HepG2 (cell line): ENCODE data around the gene TOM1L1. TPM values are rescaled to one million over a fixed set of nuclear protein-coding genes. Genes with fewer than 3 reads are reported as not detected.

Experiments used
- ATAC-seq: fragments of 200-7000 bp; cut with Tn5 transposase; 3 replicates; pipeline ENCODE4 v1.9.1; 2020; ENCODE audit warnings: mild to moderate bottlenecking, moderate library complexity
- BruUV-seq: library from RNA; stranded (reverse); fragments of 400-500 nt; replicated peaks from 2 replicates; lab custom pipeline; 2021; lab: Mats Ljungman, UMichigan
- CTCF ChIA-PET: fragments of 300-600 bp; formaldehyde crosslinking; extraction: SDS; loops from one replicate; lab custom pipeline; 2021; ENCODE audit warnings: low total read pairs, inconsistent platforms, low intra/inter-chr PET ratio; lab: Yijun Ruan, JAX
- POLR2A ChIA-PET: fragments of 350-600 bp; sonication (Branson Sonifier 250); formaldehyde crosslinking; loops from one replicate; lab custom pipeline; 2020; ENCODE audit warnings: antibody characterized with exemption, inconsistent platforms; lab: Yijun Ruan, JAX
- DNase-seq: peaks from one replicate; pipeline ENCODE4 v3.0.0-alpha.2; 2015; ENCODE audit warnings: low spot score
- FAIRE-seq: peaks from 3 replicates; lab custom pipeline; 2011; peaks lifted over from hg19 to GRCh38; lab: Jason Lieb, UNC
- H2AFZ ChIP-seq: one replicate; pipeline ENCODE4 v1.6.1; 2011; ENCODE audit warnings: low read length, inconsistent platforms
- H3K27ac ChIP-seq: fragments of 300-600 bp; 3 replicates; pipeline ENCODE4 v1.8.0; 2011; ENCODE audit warnings: mixed run types, mild to moderate bottlenecking, mixed read lengths, low read length, inconsistent platforms; ENCODE audit not compliant: insufficient read depth; ENCODE audit errors: extremely low read length
- H3K27me3 ChIP-seq, 2 experiments: fragments of 200-600 bp in 1 of 2; 2 replicates in 1 of 2; 3 replicates in 1 of 2; pipeline versions ENCODE4 v1.6.0 to v1.8.0; 2011; ENCODE audit warnings: low read length in 2 of 2, mild to moderate bottlenecking in 2 of 2, moderate library complexity in 2 of 2, inconsistent platforms in 1 of 2; ENCODE audit not compliant: insufficient read depth in 2 of 2, control insufficient read depth in 1 of 2
- H3K36me3 ChIP-seq, 2 experiments: fragments of 200-600 bp in 1 of 2; replicated peaks in 1 of 2; 2 replicates in 1 of 2; 3 replicates in 1 of 2; pipeline versions ENCODE4 v1.5.1 to v1.8.0; 2011; ENCODE audit warnings: low read length in 2 of 2, inconsistent platforms in 1 of 2; ENCODE audit not compliant: insufficient read depth in 2 of 2, control insufficient read depth in 1 of 2
- H3K4me1 ChIP-seq: 2 replicates; pipeline ENCODE4 v1.5.1; 2012; ENCODE audit warnings: low read length, inconsistent platforms; ENCODE audit not compliant: insufficient read depth
- H3K4me2 ChIP-seq: 2 replicates; pipeline ENCODE4 v1.6.0; 2011; ENCODE audit warnings: low read depth, low read length, inconsistent platforms
- H3K4me3 ChIP-seq, 3 experiments: fragments of 200-600 bp in 1 of 3; sonication (generic), shearing (Covaris generic) in 1 of 3; replicated peaks in 1 of 3; 2 replicates each; pipeline ENCODE4 v1.5.1; 2011 to 2016; ENCODE audit warnings: low read length in 3 of 3, inconsistent platforms in 2 of 3, low read depth in 2 of 3, mild to moderate bottlenecking in 2 of 3, control low read depth in 1 of 3, mixed read lengths in 1 of 3; ENCODE audit not compliant: insufficient read depth in 1 of 3
- H3K79me2 ChIP-seq: one replicate; pipeline ENCODE4 v1.6.1; 2011; ENCODE audit warnings: low read length, inconsistent platforms; ENCODE audit not compliant: insufficient read depth
- H3K9ac ChIP-seq: 2 replicates; pipeline ENCODE4 v1.6.0; 2011; ENCODE audit warnings: mild to moderate bottlenecking, low read depth, low read length, inconsistent platforms; ENCODE audit not compliant: insufficient read depth
- H3K9me3 ChIP-seq: 2 replicates; pipeline ENCODE4 v1.5.1; 2012; ENCODE audit warnings: mild to moderate bottlenecking, low read length
- H4K20me1 ChIP-seq: 2 replicates; pipeline ENCODE4 v1.6.0; 2011; ENCODE audit warnings: inconsistent platforms, mild to moderate bottlenecking, low read length, moderate library complexity; ENCODE audit not compliant: insufficient read depth
- HCFC1 ChIP-seq: fragments of 150-350 bp; IDR thresholded peaks from 2 replicates; pipeline ENCODE4 v1.6.1; 2014; ENCODE audit warnings: low read depth, low read length
- HES4 ChIP-seq: sonication (generic); formaldehyde crosslinking; IDR thresholded peaks from 2 replicates; pipeline ENCODE4 v1.9.0; 2021; ENCODE audit warnings: mild to moderate bottlenecking, missing genetic modification reagents, borderline replicate concordance
- JARID2 ChIP-seq: sonication (generic); formaldehyde crosslinking; IDR thresholded peaks from 2 replicates; pipeline ENCODE4 v1.8.1; 2023; ENCODE audit warnings: missing genetic modification reagents, inconsistent platforms; ENCODE audit not compliant: insufficient replicate concordance
- RNF2 ChIP-seq: fragments of 450-650 bp; conservative IDR thresholded peaks from 2 replicates; pipeline ENCODE4 v1.6.1; 2016; ENCODE audit warnings: low read depth
- RNF219 ChIP-seq: sonication (generic); formaldehyde crosslinking; IDR thresholded peaks from 2 replicates; pipeline ENCODE4 v1.5.0; 2020; ENCODE audit warnings: mild to moderate bottlenecking, missing genetic modification reagents
- ZNF263 ChIP-seq: sonication (generic); formaldehyde crosslinking; IDR thresholded peaks from 2 replicates; pipeline ENCODE4 v1.4.0; 2020; ENCODE audit warnings: missing genetic modification reagents
- ZNF557 ChIP-seq: sonication (generic); formaldehyde crosslinking; IDR thresholded peaks from 2 replicates; pipeline ENCODE4 v1.4.0; 2020; ENCODE audit warnings: missing genetic modification reagents
- ZNF563 ChIP-seq: sonication (generic); formaldehyde crosslinking; IDR thresholded peaks from 2 replicates; pipeline ENCODE4 v1.8.0; 2022; ENCODE audit warnings: mild to moderate bottlenecking, moderate library complexity, missing genetic modification reagents
- ZNF607 ChIP-seq: sonication (generic); formaldehyde crosslinking; IDR thresholded peaks from 2 replicates; pipeline ENCODE4 v1.5.1; 2020; ENCODE audit warnings: missing genetic modification reagents, mild to moderate bottlenecking, borderline replicate concordance
- ZNF772 ChIP-seq: sonication (generic); formaldehyde crosslinking; IDR thresholded peaks from 2 replicates; pipeline ENCODE4 v1.5.0; 2020; ENCODE audit warnings: mild to moderate bottlenecking, missing genetic modification reagents
- ZSCAN22 ChIP-seq: sonication (generic); formaldehyde crosslinking; IDR thresholded peaks from 2 replicates; pipeline ENCODE4 v1.4.0; 2020; ENCODE audit warnings: mild to moderate bottlenecking, missing genetic modification reagents
- ZXDC ChIP-seq: sonication (generic); formaldehyde crosslinking; IDR thresholded peaks from 2 replicates; pipeline ENCODE4 v1.5.0; 2020; ENCODE audit warnings: mild to moderate bottlenecking, missing genetic modification reagents
- WGBS: methylation state at CpG from one replicate; pipeline ENCODE4 v1.1.6; 2017; ENCODE audit warnings: low lambda C conversion rate; 5-methylcytosine and 5-hydroxymethylcytosine counted together
- in situ Hi-C: cut with HindIII; loops from 2 replicates; pipeline ENCODE4 v1.10.0; 2017; ENCODE audit warnings: low pct_unique_long_range_greater_than_20kb; ENCODE audit not compliant: extremely low pct_ligation_motif_present
- intact Hi-C: fragments of 100-400 bp; cut with micrococcal nuclease; formaldehyde crosslinking; loops from one replicate; pipeline ENCODE4 v1.10.0; 2022; ENCODE audit not compliant: unreplicated experiment
- polyA plus RNA-seq, 8 experiments: library from polyadenylated mRNA; depleted of rRNA in 3 of 8; stranded (reverse) in 7 of 8; unstranded in 1 of 8; fragments of >200 nt; fragmentation: Illumina TruSeq in 4 of 8; extraction: Trizol in 4 of 8; gene quantifications; 2 replicates each; pipeline versions ENCODE4 v1.2.1 to v1.2.3, GENCODE V29; 2011 to 2016; ENCODE audit warnings: low read depth in 4 of 8, missing spikeins in 1 of 8, mixed read lengths in 1 of 8; ENCODE audit not compliant: insufficient read depth in 1 of 8
- total RNA-seq, 5 experiments: library from RNA; depleted of rRNA; stranded (reverse); fragments of >200 nt; fragmentation: Illumina TruSeq; extraction: Trizol; gene quantifications; 2 replicates each; pipeline ENCODE4 v1.2.3, GENCODE V29; 2016; ENCODE audit warnings: low read depth in 1 of 5

TOM1L1 gene
- total and polyA plus RNA-seq, 2 of the 13 experiments (the other 11 are each of a cell fraction or from before 2014, with no cell fraction given): 45.3 to 51.3 TPM

GRCh38 chr17:54941285-54941684 is 40.6 kb downstream of the TOM1L1 start:
- H3K36me3 ChIP-seq: peaks cover 7 to 28% of the 10 kb centered on the region in 2 experiments
- H3K4me3 ChIP-seq: no peak overlapping the region
- no TSS peak for BruUV-seq
- ATAC-seq: no peak
- WGBS: 97% methylated on average over 1 of the region's 1 CpG
- no peak overlapping the region for H2AFZ ChIP-seq
- no peak overlapping the region for H3K4me2 ChIP-seq
- POLR2A ChIA-PET: no interaction called here
- no peaks in the 10 kb centered on the region for H3K27me3 ChIP-seq
- TF ChIP-seq HES4 (CRISPR knock-in tag) (no peak), ZNF563 (CRISPR knock-in tag) (no peak), ZXDC (CRISPR knock-in tag) (no peak), ZNF772 (no peak), RNF219 (no peak), HCFC1 (no peak), JARID2 (CRISPR knock-in tag) (no peak), ZSCAN22 (CRISPR knock-in tag) (no peak), RNF2 (no peak), ZNF607 (no peak), ZNF263 (CRISPR knock-in tag) (no peak), ZNF557 (CRISPR knock-in tag) (no peak)
- TF ChIP-seq, all 625 proteins: peak for 0
- FAIRE-seq (no peak), DNase-seq (no peak)
- in situ Hi-C loops (no loop called here), intact Hi-C loops (no loop called here)
- Histone ChIP-seq H3K4me1 (no peaks in the 10 kb centered on the region), H4K20me1 (no peaks in the 10 kb centered on the region), H3K9me3 (no peaks in the 10 kb centered on the region), H3K79me2 (no peaks in the 10 kb centered on the region), H3K9ac (no peak overlapping the region), H3K27ac (no peak overlapping the region)
- CTCF ChIA-PET: no interaction called here
